Astrocyte (in vitro differentiated cells and primary cell): ENCODE results near the gene EDRF1. TPM values are rescaled to one million over a fixed set of nuclear protein-coding genes. Genes with fewer than 3 reads are reported as not detected.

Source experiments
- DNase-seq: peaks from one replicate; pipeline ENCODE4 v3.0.0-alpha.2; 2010; ENCODE audit warnings: low read depth
- FAIRE-seq: peaks from 2 replicates; lab custom pipeline; 2011; peaks lifted over from hg19 to GRCh38; lab: Jason Lieb, UNC
- H2AFZ ChIP-seq: 2 replicates; pipeline ENCODE4 v1.6.0; 2012; ENCODE audit warnings: low read depth, low read length, inconsistent platforms
- H3K27ac ChIP-seq: 2 replicates; pipeline ENCODE4 v1.5.1; 2011; ENCODE audit warnings: low read depth, low read length, inconsistent platforms
- H3K27me3 ChIP-seq: 2 replicates; pipeline ENCODE4 v1.6.0; 2011; ENCODE audit warnings: low read length, inconsistent platforms; ENCODE audit not compliant: insufficient read depth
- H3K36me3 ChIP-seq: 2 replicates; pipeline ENCODE4 v1.5.1; 2011; ENCODE audit warnings: low read length, inconsistent platforms; ENCODE audit not compliant: insufficient read depth
- H3K4me1 ChIP-seq: 2 replicates; pipeline ENCODE4 v1.5.1; 2011; ENCODE audit warnings: low read length, inconsistent platforms; ENCODE audit not compliant: insufficient read depth
- H3K4me2 ChIP-seq: 2 replicates; pipeline ENCODE4 v1.6.0; 2012; ENCODE audit warnings: low read length, inconsistent platforms
- H3K4me3 ChIP-seq: 2 replicates; pipeline ENCODE4 v1.5.1; 2011; ENCODE audit warnings: low read depth, mild to moderate bottlenecking, low read length, inconsistent platforms; ENCODE audit not compliant: insufficient read depth
- H3K79me2 ChIP-seq: 2 replicates; pipeline ENCODE4 v1.6.0; 2012; ENCODE audit warnings: mild to moderate bottlenecking, low read length, inconsistent platforms; ENCODE audit not compliant: insufficient read depth
- H3K9ac ChIP-seq: 2 replicates; pipeline ENCODE4 v1.6.0; 2012; ENCODE audit warnings: mild to moderate bottlenecking, low read length, inconsistent platforms
- H3K9me3 ChIP-seq: 2 replicates; pipeline ENCODE4 v1.5.1; 2012; ENCODE audit warnings: low read depth, mild to moderate bottlenecking, low read length, inconsistent platforms; ENCODE audit not compliant: insufficient read depth
- H4K20me1 ChIP-seq: 2 replicates; pipeline ENCODE4 v1.6.0; 2012; ENCODE audit warnings: low read length, inconsistent platforms; ENCODE audit not compliant: insufficient read depth
- H3K27ac Mint-ChIP-seq: one replicate; pipeline ENCODE4 v1.8.0; 2021; ENCODE audit warnings: mild to moderate bottlenecking, mixed read lengths; ENCODE audit not compliant: unreplicated experiment
- H3K27me3 Mint-ChIP-seq: one replicate; pipeline ENCODE4 v1.8.0; 2021; ENCODE audit warnings: low read depth, mixed read lengths; ENCODE audit not compliant: unreplicated experiment
- H3K36me3 Mint-ChIP-seq: one replicate; pipeline ENCODE4 v1.8.0; 2021; ENCODE audit warnings: low read depth, mixed read lengths; ENCODE audit not compliant: unreplicated experiment
- H3K4me1 Mint-ChIP-seq: one replicate; pipeline ENCODE4 v1.8.0; 2021; ENCODE audit warnings: low read depth, mixed read lengths; ENCODE audit not compliant: unreplicated experiment
- H3K4me3 Mint-ChIP-seq: one replicate; pipeline ENCODE4 v1.8.0; 2021; ENCODE audit warnings: mild to moderate bottlenecking, moderate library complexity, mixed read lengths; ENCODE audit not compliant: unreplicated experiment
- H3K9me3 Mint-ChIP-seq: one replicate; pipeline ENCODE4 v1.8.0; 2021; ENCODE audit warnings: mild to moderate bottlenecking, mixed read lengths; ENCODE audit not compliant: unreplicated experiment
- CTCF ChIP-seq: IDR thresholded peaks from 2 replicates; pipeline ENCODE4 v1.5.1; 2011; ENCODE audit warnings: low read depth, mild to moderate bottlenecking, inconsistent platforms, low read length, moderate library complexity; ENCODE audit not compliant: insufficient read depth
- EZH2 ChIP-seq: IDR thresholded peaks from 2 replicates; pipeline ENCODE4 v1.6.1; 2012; ENCODE audit warnings: mild to moderate bottlenecking, low read length, inconsistent platforms; ENCODE audit not compliant: insufficient read depth
- total RNA-seq: library from RNA; stranded (reverse); gene quantifications from 2 replicates; pipeline ENCODE4 v1.2.1, GENCODE V29; 2021

The EDRF1 gene
- total RNA-seq, 1 donor from 2014 or later = 25.7 TPM

- no peaks in the 10 kb centered on the region for H3K4me1 Mint-ChIP-seq
- Histone ChIP-seq H3K4me2 (no peak overlapping the region), H3K27ac (no peak overlapping the region), H4K20me1 (peaks cover 10% of the 10 kb centered on the region), H3K9ac (no peak overlapping the region), H3K4me1 (no peaks in the 10 kb centered on the region), H3K27me3 (no peaks in the 10 kb centered on the region), H3K4me3 (no peak overlapping the region), H3K9me3 (no peaks in the 10 kb centered on the region), H3K79me2 (no peaks in the 10 kb centered on the region), H3K36me3 (peaks cover 70% of the 10 kb centered on the region), H2AFZ (no peak overlapping the region)
- peaks cover 7% of the 10 kb centered on the region for H3K36me3 Mint-ChIP-seq
- H3K9me3 Mint-ChIP-seq = no peaks in the 10 kb centered on the region
- H3K27ac Mint-ChIP-seq = no peak overlapping the region
- no peaks in the 10 kb centered on the region for H3K27me3 Mint-ChIP-seq
- DNase-seq (no peak), FAIRE-seq (no peak)
- TF ChIP-seq EZH2 = no peak
- no peak overlapping the region for H3K4me3 Mint-ChIP-seq
Observed at GRCh38 chr10:125738206-125738605, 18.7 kb downstream of the EDRF1 start.

GRCh38 chr10:125739994-125740679, 20.6 kb downstream of the EDRF1 start:
- H3K4me1 Mint-ChIP-seq = no peaks in the 10 kb centered on the region
- Histone ChIP-seq H4K20me1 (peaks cover 10% of the 10 kb centered on the region), H3K79me2 (no peaks in the 10 kb centered on the region), H3K9me3 (no peaks in the 10 kb centered on the region), H3K36me3 (peaks cover 69% of the 10 kb centered on the region), H3K9ac (no peak overlapping the region), H3K27ac (no peak overlapping the region), H3K27me3 (no peaks in the 10 kb centered on the region), H3K4me3 (no peak overlapping the region), H3K4me2 (no peak overlapping the region), H2AFZ (no peak overlapping the region), H3K4me1 (no peaks in the 10 kb centered on the region)
- no peaks in the 10 kb centered on the region for H3K27me3 Mint-ChIP-seq
- DNase-seq (no peak), FAIRE-seq (no peak)
- H3K27ac Mint-ChIP-seq = no peak overlapping the region
- peaks cover 5% of the 10 kb centered on the region for H3K36me3 Mint-ChIP-seq
- H3K4me3 Mint-ChIP-seq = no peak overlapping the region
- H3K9me3 Mint-ChIP-seq = no peaks in the 10 kb centered on the region
- no peak for TF ChIP-seq CTCF
- no peak for TF ChIP-seq EZH2

GRCh38 chr10:125742465-125742864, 23.0 kb downstream of the EDRF1 start:
- Histone ChIP-seq H3K4me2 (no peak overlapping the region), H4K20me1 (no peaks in the 10 kb centered on the region), H2AFZ (no peak overlapping the region), H3K27me3 (no peaks in the 10 kb centered on the region), H3K4me1 (no peaks in the 10 kb centered on the region), H3K9ac (no peak overlapping the region), H3K4me3 (no peak overlapping the region), H3K36me3 (peaks cover 68% of the 10 kb centered on the region), H3K9me3 (no peaks in the 10 kb centered on the region), H3K27ac (no peak overlapping the region), H3K79me2 (no peaks in the 10 kb centered on the region)
- Mint-ChIP-seq H3K4me3 (no peak overlapping the region), H3K27me3 (no peaks in the 10 kb centered on the region), H3K4me1 (no peaks in the 10 kb centered on the region), H3K9me3 (no peaks in the 10 kb centered on the region), H3K27ac (no peak overlapping the region), H3K36me3 (peaks cover 5% of the 10 kb centered on the region)
- TF ChIP-seq CTCF (peak; percentile 17), EZH2 (no peak)
- DNase-seq = no peak
- no peak for FAIRE-seq
